AG20443 (cell line): ENCODE data around the gene CBLN3.
"Not testable (repeated sequence)": the region's sequence is repeated elsewhere in the genome, so short reads cannot be mapped to it uniquely, and the experiment has no call there.

ENCODE experiments used
- DNase-seq: peaks from one replicate; pipeline ENCODE4 v3.0.0; 2012; ENCODE audit warnings: low spot score, mixed read lengths

The CBLN3 gene

GRCh38 chr14:24429395-24430142, at the start of gene CBLN3, which contains the start of gene KHNYN:
CBLN3 (minus strand) TSS chr14:24429668; CDS start chr14:24429054, 614 bp downstream.
KHNYN (plus strand) TSS chr14:24429954; CDS start chr14:24430731, 777 bp downstream.
- DNase-seq, result peak; percentile 97

DNA sequence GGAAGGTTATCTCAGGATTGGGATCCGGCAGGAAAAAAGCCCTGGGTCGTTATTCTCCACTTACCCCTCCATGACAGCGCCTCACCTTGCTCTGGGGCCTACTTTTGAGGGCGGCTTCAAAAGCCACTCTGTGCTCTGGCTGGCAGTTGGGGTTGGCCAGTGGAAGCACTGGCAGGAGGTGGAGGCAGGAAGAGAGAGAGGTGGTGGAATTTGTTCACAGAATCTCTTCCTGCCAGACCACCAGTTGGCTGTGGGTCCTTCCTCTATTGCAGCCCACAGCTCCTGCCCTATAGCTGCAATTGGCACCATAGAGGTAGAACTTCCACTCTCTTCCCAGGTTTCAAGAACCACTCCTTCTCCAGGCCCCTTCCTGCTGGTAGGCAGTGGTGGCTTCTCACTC, 45.8 kb upstream of the CBLN3 start:
- no peak for DNase-seq

- DNase-seq, result no peak
Observed at GRCh38 chr14:24473211-24473610, 43.7 kb upstream of the CBLN3 start.

DNA sequence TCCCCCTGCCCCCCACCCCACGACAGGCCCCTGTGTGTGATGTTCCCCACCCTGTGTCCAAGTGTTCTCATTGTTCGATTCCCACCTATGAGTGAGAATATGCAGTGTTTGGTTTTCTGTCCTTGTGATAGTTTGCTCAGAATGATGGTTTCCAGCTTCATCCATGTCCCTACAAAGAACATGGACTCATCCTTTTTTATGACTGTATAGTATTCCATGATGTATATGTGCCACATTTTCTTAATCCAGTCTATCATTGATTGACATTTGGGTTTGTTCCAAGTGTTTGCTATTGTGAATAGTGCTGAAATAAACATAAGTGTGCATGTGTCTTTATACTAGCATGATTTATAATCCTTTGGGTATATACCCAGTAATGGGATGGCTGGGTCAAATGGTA, 41.0 kb upstream of the CBLN3 start:
- DNase-seq, result not testable (repeated sequence)

GRCh38 chr14:24465805-24466204, 36.3 kb upstream of the CBLN3 start:
- no peak for DNase-seq

GRCh38 chr14:24465368-24465767, 35.9 kb upstream of the CBLN3 start:
- no peak for DNase-seq

DNA sequence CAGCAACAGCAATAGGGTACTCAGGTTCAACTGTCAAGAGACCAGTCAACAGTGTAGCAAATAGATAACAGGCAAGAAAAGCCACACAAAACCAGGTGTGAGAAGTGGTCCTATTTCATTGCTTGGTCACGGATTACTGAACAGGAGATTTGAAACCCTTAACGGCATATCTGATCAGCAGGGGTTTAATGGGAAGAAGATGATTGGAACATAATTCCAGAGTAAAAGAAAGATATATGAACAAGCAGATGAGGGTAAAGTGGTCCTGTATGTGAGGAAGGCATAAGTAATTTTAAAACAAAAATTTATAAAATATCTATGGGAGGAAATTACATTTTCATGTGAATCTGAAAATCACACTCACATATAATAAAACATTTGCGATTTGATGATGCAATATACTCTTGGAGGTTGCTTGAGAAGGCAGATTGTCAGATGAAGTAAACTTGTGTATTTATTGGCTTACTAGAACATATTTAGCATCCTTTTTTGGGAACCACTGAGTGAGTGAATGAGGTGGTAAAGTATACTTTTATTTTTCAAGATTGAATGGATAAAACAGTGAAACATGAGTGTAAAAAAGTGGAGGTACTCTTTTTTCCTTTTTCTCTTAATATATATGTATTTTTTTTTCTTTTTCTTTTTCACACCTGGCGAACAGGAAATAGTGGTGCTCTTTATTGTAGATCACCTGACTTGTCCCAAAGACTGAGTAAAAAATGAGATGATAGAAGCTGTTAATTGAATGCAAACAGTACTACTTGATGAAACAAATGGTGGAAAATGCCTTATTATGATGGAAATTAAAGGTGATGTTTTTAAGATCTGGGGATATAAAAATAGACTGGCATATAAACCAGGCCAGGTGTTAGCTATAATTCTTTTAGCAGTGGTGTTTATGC, 34.7 kb upstream of the CBLN3 start:
- DNase-seq, result no peak

DNA sequence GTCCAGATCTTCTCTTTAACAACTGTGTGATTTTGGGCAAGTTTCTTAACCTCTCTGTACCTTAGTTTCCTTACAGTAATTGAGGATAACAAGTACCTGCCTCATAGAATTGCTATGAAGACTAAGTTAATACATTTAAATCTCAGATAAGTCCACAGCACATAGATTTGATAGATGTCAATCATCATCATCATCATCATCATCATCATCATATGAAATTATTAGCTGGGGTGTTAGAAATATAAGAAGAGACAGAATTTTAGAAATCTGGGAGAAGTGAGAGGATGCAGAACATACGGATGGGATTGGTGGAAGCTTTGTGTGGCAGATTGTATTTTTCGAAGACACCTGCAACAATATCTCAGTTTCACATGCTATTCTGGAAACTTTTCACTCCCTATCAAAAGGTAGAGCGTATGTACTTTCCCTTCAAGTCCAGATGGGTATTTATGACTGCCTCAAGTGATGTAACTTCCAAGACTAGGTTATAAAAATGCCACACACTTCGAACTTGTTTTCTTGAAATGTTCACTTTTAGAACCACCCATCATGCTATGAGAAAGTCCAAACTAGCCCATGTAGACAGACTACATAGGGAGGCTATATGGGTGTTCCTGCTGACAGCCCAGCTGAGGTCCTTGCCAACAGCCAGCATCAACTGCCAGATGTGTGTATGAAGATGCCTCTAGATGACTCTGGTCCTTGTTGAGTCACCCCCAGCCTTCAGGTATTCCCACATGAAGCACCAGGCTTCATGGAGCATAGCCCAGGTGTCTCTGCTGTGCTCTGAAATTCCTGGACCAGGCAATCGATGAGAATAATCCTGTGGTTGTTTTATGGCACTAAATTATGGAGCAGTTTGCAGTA, 33.8 kb upstream of the CBLN3 start:
- no peak for DNase-seq

- no peak for DNase-seq
Observed at GRCh38 chr14:24461336-24461735, 31.9 kb upstream of the CBLN3 start.

DNA sequence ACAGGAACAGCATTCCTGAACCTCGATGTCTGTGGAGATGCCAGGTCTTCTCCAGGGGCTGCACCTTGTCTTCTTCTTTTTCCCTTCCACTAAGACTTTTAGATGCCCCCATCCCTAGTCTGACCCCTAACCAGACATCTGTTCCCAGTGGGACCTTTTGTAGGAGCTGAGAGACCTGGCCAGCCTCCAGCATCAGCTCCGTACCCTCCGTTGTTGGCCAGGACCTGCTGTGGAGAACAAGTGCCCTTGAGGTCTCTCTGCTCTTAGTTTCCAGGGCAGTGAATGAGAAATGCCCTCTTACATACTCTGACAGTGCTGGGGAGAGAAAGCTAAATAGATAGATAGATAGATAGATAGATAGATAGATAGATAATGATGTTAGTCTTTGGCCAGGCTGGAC, 29.9 kb upstream of the CBLN3 start:
- no peak for DNase-seq

GRCh38 chr14:24458736-24459135, 29.3 kb upstream of the CBLN3 start:
- DNase-seq, result no peak

- no peak for DNase-seq
Observed at GRCh38 chr14:24456980-24457379, 27.5 kb upstream of the CBLN3 start.

DNA sequence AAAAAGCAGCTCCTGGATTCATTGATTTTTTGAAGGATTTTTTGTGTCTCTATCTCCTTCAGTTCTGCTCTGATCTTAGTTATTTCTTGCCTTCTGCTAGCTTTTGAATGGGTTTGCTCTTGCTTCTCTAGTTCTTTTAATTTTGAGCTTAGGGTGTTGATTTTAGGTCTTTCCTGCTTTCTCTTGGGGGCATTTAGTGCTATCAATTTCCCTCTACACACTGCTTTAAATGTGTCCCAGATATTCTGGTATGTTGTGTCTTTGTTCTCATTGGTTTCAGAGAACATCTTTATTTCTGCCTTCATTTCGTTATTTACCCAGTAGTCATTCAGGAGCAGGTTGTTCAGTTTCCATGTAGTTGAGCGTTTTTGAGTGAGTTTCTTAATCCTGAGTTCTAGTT, 21.4 kb upstream of the CBLN3 start:
- not testable (repeated sequence) for DNase-seq

- no peak for DNase-seq
Observed at GRCh38 chr14:24443053-24443665, 13.7 kb upstream of the CBLN3 start.

GRCh38 chr14:24442240-24443052, 13.0 kb upstream of the CBLN3 start, which contains the start of gene SDR39U1:
SDR39U1 (minus strand) TSS chr14:24442776; CDS start chr14:24442769, 7 bp downstream.
- DNase-seq, result peak; percentile 97

DNA sequence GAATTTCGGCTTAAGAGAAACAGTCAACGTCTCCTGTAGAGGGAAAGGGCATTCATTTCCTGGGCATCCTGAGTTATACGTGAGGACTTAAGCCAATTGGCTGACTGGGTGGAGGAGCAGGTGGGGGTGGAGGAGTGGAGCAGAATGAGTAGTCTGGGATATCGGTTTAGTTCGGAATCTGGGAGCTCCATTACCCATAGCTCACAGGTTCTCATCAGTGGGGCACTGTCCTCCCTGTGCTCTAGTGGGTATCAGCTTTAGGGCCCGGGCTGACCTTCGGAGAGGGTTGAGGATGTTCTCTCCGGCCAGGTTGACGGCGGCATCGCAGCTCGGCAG, 12.4 kb upstream of the CBLN3 start:
- DNase-seq, result no peak

DNA sequence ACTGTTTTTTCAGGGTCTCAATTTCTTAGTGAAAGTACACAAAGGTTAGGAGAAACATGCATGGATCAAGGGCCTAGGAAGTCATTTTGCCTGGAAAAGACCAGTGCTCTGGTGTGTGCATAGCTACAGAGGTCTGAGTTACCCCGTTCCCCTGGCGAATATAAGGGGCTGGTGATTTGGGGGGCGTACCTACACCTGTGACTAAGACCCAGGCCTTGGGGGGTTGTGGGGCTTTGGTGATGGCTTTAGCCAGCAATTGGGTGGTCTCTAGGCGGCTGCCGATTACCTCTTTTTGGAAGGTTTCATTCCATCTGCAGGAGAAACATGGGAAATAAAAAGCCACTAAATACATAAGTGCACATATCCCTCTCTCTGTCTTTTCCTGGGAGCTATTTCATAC, 12.0 kb upstream of the CBLN3 start:
- no peak for DNase-seq

DNA sequence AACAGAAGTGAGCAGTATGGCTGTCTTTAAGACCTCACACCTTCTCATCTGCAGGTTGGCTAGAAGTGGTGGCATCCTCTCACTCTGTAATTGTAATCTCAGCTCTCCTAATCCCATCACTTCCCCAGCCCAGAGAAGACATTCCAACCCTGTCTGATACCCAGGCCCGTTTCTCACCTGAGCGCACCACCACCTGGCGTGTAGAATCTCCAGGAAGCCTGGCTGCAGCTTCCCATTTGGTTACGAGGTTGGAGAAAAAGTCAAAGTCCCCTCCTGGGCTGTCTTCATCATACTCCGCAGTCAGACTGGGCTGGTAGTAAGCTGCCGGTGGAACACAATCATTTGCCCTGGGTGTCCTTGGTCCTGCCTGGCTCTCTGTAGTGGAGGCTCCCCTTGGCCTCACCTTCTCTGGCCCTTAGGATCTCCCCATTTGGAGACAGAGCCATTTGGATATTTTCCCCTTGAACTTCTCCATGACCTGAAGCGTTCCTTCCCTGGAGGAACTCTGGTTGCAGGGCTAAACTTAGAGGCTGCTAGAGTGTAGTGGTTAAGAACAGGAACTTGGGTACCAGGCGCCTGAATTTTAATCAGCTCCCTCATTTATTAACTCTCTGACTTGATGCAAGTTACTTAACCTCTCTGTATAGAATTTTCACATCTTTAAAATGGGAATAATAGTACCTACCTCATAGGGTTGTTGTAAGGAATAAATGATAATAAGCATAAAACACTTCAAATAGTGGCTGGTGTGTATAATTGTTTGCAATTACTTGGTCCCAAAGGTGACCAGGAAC, 11.3 kb upstream of the CBLN3 start:
- no peak for DNase-seq

DNA sequence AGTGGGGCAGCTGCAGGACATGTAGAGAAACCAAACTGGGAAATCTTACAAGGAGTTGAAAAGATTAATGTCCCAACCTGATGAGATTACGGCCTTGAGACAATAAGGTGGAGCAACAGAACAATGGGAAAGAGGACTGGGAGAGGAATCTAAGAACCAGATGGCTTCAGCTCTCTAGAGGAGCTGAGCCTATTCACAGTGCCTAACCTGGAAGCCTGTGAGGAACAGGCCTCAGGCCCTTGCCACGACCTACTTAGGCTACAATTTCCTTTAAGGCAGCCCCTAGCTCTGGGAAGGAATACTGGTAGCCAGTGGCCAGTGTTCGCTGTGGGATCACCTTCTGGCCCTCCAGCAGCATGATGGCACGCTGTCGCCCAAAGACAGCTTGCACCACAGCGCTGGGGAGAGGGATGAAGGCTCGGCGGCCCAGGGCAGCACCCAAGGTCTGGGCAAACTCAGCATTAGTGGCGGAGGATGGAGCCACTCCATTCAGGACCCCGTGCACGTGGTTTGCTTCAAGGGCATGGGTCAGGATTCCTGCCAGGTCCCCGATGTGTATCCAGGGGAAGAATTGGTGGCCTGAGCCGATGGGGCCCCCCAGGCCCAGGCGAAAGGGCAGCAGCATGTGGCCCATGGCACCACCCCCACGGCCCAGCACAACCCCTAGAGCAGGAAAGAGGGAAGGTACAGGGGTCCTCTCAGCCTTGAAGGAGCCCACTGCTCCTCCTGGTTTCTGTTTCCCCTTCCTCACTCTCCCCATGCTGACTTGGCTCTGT, 10.6 kb upstream of the CBLN3 start:
- DNase-seq, result no peak
